OCI-LY3 (cell line): Measurements from ENCODE around the gene RNH1.

Source experiments
- H2AFZ ChIP-seq: fragments of 200-600, 300-600 bp; shearing (Covaris generic); 2 replicates; pipeline ENCODE4 v1.6.0; 2014; ENCODE audit warnings: antibody characterized with exemption, low read depth, low read length
- H3K27ac ChIP-seq: fragments of 200-600, 300-600 bp; sonication (generic); 2 replicates; pipeline ENCODE4 v1.5.1; 2014; ENCODE audit warnings: mild to moderate bottlenecking, low read length, moderate library complexity, mixed read lengths
- H3K27me3 ChIP-seq: fragments of 200-600, 300-600 bp; sonication (generic); 2 replicates; pipeline ENCODE4 v1.6.1; 2014; ENCODE audit warnings: low read depth, low read length, mixed read lengths
- H3K36me3 ChIP-seq: fragments of 200-600, 300-600 bp; sonication (generic); replicated peaks from 2 replicates; pipeline ENCODE3; 2014; ENCODE audit warnings: low read depth, low read length, mixed read lengths
- H3K4me1 ChIP-seq: fragments of 300-600, 200-600 bp; sonication (generic); 2 replicates; pipeline ENCODE4 v1.6.1; 2014; ENCODE audit warnings: low read length, mixed read lengths
- H3K4me2 ChIP-seq: fragments of 200-600, 300-600 bp; sonication (generic); 2 replicates; pipeline ENCODE4 v1.6.1; 2014; ENCODE audit warnings: low read length, mixed read lengths
- H3K4me3 ChIP-seq: fragments of 300-600, 200-600 bp; sonication (generic); 2 replicates; pipeline ENCODE4 v1.5.1; 2014; ENCODE audit warnings: antibody characterized with exemption, mild to moderate bottlenecking, low read length, moderate library complexity
- H3K79me2 ChIP-seq: fragments of 300-600, 200-600 bp; shearing (Covaris generic); 2 replicates; pipeline ENCODE4 v1.6.1; 2014; ENCODE audit warnings: mild to moderate bottlenecking, low read length, mixed read lengths
- H3K9ac ChIP-seq: fragments of 300-600, 200-600 bp; shearing (Covaris generic); 2 replicates; pipeline ENCODE4 v1.6.0; 2014; ENCODE audit warnings: mild to moderate bottlenecking, low read length, moderate library complexity
- H3K9me3 ChIP-seq: fragments of 200-600, 300-600 bp; shearing (Covaris generic); 2 replicates; pipeline ENCODE4 v1.6.1; 2014; ENCODE audit warnings: low read length, mixed read lengths; ENCODE audit not compliant: insufficient read depth
- H4K20me1 ChIP-seq: fragments of 200-600, 300-600 bp; sonication (generic); 2 replicates; pipeline ENCODE4 v1.6.1; 2016; ENCODE audit warnings: low read length, mixed read lengths; ENCODE audit not compliant: insufficient read depth
- CTCF ChIP-seq: fragments of 200-600, 300-600 bp; sonication (generic); IDR thresholded peaks from 2 replicates; pipeline ENCODE4 v1.5.1; 2014; ENCODE audit warnings: antibody characterized with exemption, low read length, low read depth
- EZH2phosphoT487 ChIP-seq: fragments of 200-600 bp; shearing (Covaris generic); IDR thresholded peaks from 2 replicates; pipeline ENCODE4 v1.6.1; 2018; ENCODE audit warnings: antibody characterized with exemption, mixed run types, low read depth

RNH1 gene

GRCh38 chr11:490186-490929, 16.7 kb downstream of the RNH1 start:
- TF ChIP-seq EZH2phosphoT487 (no peak), CTCF (no peak)
- Histone ChIP-seq H3K79me2 (no peaks in the 10 kb centered on the region), H2AFZ (no peak overlapping the region), H3K36me3 (peaks cover 5% of the 10 kb centered on the region), H3K4me3 (no peak overlapping the region), H3K9me3 (no peaks in the 10 kb centered on the region), H3K4me1 (no peaks in the 10 kb centered on the region), H3K27ac (no peak overlapping the region), H4K20me1 (no peaks in the 10 kb centered on the region), H3K27me3 (no peaks in the 10 kb centered on the region), H3K9ac (no peak overlapping the region), H3K4me2 (no peak overlapping the region)

- Histone ChIP-seq H2AFZ (no peak overlapping the region), H3K9ac (no peak overlapping the region), H3K27ac (no peak overlapping the region), H3K79me2 (peaks cover 3% of the 10 kb centered on the region; the same call in 1 of the 2 replicates), H3K4me3 (no peak overlapping the region), H3K4me2 (no peak overlapping the region), H3K27me3 (no peaks in the 10 kb centered on the region), H3K9me3 (no peaks in the 10 kb centered on the region), H3K36me3 (peaks cover 5% of the 10 kb centered on the region), H4K20me1 (no peaks in the 10 kb centered on the region), H3K4me1 (no peaks in the 10 kb centered on the region)
- TF ChIP-seq CTCF (no peak), EZH2phosphoT487 (no peak)
These were observed 17.3 kb downstream of the RNH1 start for GRCh38 chr11:489610-490185.

- H2AFZ ChIP-seq, result no peak overlapping the region
These were observed 18.1 kb downstream of the RNH1 start for GRCh38 chr11:488992-489391.

More at GRCh38 chr11:488992-489391, 18.1 kb downstream of the RNH1 start:
- H3K4me2 ChIP-seq, result no peak overlapping the region
- no peak overlapping the region for H3K4me3 ChIP-seq
- H3K36me3 ChIP-seq, result no peaks in the 10 kb centered on the region
- H3K27ac ChIP-seq, result no peak overlapping the region
- H4K20me1 ChIP-seq, result no peaks in the 10 kb centered on the region
- no peaks in the 10 kb centered on the region for H3K9me3 ChIP-seq
- TF ChIP-seq CTCF (no peak), EZH2phosphoT487 (no peak)
- H3K4me1 ChIP-seq, result no peaks in the 10 kb centered on the region
- H3K79me2 ChIP-seq, result peaks cover 9% of the 10 kb centered on the region; the same call in 1 of the 2 replicates
- no peak overlapping the region for H3K9ac ChIP-seq
- H3K27me3 ChIP-seq, result no peaks in the 10 kb centered on the region
